Measurements from ENCODE around the gene TBCD.

DNA sequence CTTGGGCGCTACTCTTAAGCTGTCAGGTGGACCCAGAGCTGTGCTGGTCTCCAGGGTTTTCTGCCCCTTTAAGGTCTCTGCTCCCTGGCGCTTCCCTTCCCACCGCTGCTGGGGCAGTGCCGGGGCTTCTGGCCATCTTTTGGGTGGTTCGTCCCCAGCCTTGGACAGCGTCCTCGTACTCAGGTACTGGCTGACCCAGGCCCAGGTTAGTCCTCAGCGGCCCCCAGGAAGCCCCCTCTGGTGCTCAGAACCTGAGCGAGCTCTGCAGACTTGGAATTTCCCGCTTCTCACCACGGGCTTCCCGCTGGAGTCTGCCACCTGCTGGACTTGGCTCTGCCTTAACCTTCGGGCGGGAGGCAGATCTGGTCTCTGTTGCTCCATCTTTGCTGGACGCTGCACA, 182.0 kb downstream of the TBCD start:
- TF ChIP-seq CTCF (IDR thresholded peaks at IDR 0.05) = no peak
- no peak for TF ChIP-seq POLR2A (IDR thresholded peaks at IDR 0.05)
